Bronchial epithelial cell (primary cell): ENCODE measurements around the gene THUMPD2. TPM values are rescaled to one million over a fixed set of nuclear protein-coding genes. Genes with fewer than 3 reads are reported as not detected.
"Not testable (repeated sequence)": the region's sequence is repeated elsewhere in the genome, so short reads cannot be mapped to it uniquely, and the experiment has no call there.

Source experiments
- DNase-seq: peaks from one replicate; pipeline ENCODE4 v3.0.0-alpha.2; 2010; ENCODE audit warnings: low read depth
- FAIRE-seq: peaks from 2 replicates; lab custom pipeline; 2011; peaks lifted over from hg19 to GRCh38; lab: Jason Lieb, UNC
- H3K27me3 ChIP-seq: 2 replicates; pipeline ENCODE4 v1.5.1; 2011; ENCODE audit warnings: low read length; ENCODE audit not compliant: control insufficient read depth, insufficient read depth
- H3K36me3 ChIP-seq: 2 replicates; pipeline ENCODE4 v1.5.1; 2011; ENCODE audit warnings: low read length; ENCODE audit not compliant: control insufficient read depth, insufficient read depth
- H3K4me3 ChIP-seq: 2 replicates; pipeline ENCODE4 v1.5.1; 2011; ENCODE audit warnings: mild to moderate bottlenecking, low read depth, low read length, control low read depth
- total RNA-seq: library from RNA; depleted of rRNA; stranded (reverse); fragments of >200 nt; gene quantifications from 2 replicates; pipeline ENCODE4 v1.2.1, GENCODE V29; 2014
- TF ChIP-seq, protein P1 (sequence below): IDR thresholded peaks from 2 replicates; pipeline ENCODE4 v1.5.1; 2011; ENCODE audit warnings: mild to moderate bottlenecking, moderate library complexity, low read length, control low read depth, inconsistent platforms; ENCODE audit not compliant: insufficient read depth, severe bottlenecking

Gene THUMPD2
- total RNA-seq, 1 donor from 2014 or later, result 10.3 TPM

DNA sequence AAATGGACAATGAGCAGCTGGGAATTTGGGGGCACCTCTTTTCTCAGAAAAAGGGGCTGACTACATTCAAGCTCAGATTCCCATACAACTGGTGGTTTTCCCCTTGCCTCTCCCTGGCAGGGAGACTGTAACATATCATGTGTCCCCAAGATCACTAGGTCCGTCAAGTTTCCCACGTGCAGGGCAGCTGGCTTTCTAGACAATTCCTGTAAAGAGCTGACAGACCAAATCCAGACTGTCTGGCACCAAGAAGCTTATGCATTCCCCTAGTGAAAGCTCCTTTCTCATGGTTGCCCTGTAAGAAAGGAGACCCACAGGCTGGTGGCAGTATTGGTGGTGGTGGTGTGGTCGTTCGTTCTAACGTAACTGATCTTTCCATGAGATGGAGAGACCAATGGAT lies 48.8 kb downstream of the THUMPD2 start:
- TF ChIP-seq, protein P1, sequence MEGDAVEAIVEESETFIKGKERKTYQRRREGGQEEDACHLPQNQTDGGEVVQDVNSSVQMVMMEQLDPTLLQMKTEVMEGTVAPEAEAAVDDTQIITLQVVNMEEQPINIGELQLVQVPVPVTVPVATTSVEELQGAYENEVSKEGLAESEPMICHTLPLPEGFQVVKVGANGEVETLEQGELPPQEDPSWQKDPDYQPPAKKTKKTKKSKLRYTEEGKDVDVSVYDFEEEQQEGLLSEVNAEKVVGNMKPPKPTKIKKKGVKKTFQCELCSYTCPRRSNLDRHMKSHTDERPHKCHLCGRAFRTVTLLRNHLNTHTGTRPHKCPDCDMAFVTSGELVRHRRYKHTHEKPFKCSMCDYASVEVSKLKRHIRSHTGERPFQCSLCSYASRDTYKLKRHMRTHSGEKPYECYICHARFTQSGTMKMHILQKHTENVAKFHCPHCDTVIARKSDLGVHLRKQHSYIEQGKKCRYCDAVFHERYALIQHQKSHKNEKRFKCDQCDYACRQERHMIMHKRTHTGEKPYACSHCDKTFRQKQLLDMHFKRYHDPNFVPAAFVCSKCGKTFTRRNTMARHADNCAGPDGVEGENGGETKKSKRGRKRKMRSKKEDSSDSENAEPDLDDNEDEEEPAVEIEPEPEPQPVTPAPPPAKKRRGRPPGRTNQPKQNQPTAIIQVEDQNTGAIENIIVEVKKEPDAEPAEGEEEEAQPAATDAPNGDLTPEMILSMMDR, result no peak
- Histone ChIP-seq H3K36me3 (no peaks in the 10 kb centered on the region), H3K27me3 (no peaks in the 10 kb centered on the region), H3K4me3 (no peak overlapping the region)
- FAIRE-seq (no peak), DNase-seq (no peak)

DNA sequence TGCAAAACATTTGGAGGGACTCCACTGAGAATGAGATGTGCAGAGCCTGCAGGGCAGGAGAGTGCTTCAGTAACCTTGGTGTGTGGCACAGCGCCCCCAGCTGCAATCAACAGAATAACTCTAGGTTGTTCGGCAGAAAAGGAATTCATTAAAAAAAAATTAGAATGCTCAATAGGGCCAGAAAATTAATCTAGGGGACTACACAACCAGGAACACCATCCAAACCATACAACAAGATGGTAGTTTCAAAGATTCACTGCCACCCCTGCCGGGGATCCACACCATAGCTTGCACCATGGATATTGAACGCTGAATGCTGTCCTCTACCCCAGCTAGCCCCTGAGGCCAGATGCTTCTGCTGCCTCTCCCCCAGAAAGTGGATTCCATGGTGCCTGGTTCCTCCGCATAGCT lies 50.1 kb downstream of the THUMPD2 start:
- peak; percentile 18 for DNase-seq
- no peaks in the 10 kb centered on the region for H3K36me3 ChIP-seq
- H3K27me3 ChIP-seq, result no peaks in the 10 kb centered on the region
- FAIRE-seq, result no peak
- no peak overlapping the region for H3K4me3 ChIP-seq
- TF ChIP-seq, protein P1, result peak; percentile 74

DNA sequence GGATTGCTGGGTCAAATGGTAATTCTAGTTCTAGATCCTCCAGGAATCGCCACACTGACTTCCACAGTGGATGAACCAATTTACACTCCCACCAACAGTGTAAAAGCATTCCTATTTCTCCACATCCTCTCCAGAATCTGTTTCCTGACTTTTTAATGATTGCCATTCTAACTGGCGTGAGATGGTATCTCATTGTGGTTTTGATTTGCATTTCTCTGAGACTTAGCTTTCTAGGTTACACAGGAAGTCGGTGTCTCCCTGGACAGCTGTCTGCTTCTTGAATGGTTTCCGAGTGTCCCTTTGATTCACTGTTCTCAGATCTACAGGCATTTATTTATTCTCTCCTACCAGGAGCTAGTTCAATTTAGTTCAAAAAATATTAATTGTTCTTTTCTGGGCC lies 51.0 kb downstream of the THUMPD2 start:
- not testable (repeated sequence) for H3K36me3 ChIP-seq, DNase-seq, H3K4me3 ChIP-seq, FAIRE-seq, H3K27me3 ChIP-seq

DNA sequence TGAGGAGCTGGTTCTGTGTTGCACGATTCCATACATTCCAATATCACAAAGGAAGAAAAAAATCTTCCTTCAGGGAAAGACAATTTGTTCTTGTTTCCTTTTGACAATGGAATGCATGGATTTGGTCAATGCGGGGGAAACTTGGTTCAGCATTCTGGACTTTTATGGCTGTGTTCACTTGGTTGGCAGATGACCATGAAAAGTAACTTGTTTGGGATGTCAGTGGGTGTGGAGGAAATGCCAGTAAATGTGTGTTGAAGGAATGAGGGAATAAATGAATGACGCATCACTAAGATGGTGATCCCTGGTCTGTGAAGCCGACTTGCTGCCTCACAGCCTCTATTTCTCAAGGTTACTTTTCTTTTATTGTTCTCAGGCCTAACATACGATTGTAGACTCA lies 53.7 kb downstream of the THUMPD2 start:
- Histone ChIP-seq H3K4me3 (no peak overlapping the region), H3K27me3 (no peaks in the 10 kb centered on the region), H3K36me3 (no peaks in the 10 kb centered on the region)
- DNase-seq, result no peak
- FAIRE-seq, result no peak
- TF ChIP-seq, protein P1, result no peak

DNA sequence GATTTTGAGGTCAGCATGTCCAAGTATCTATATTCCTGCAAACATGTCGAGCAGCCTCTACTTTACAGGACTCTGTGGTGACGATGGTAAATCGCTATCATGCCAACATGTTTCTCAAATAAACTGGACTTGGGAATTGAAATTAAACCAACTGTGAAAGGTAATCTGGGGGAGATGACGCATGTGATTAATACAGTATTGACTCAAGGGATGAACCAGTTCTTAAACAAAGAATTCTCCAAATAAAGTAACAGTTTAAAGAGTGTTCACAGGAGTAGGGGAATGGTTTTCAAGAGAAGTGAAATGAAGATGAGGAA lies 54.3 kb downstream of the THUMPD2 start:
- Histone ChIP-seq H3K36me3 (no peaks in the 10 kb centered on the region), H3K4me3 (no peak overlapping the region), H3K27me3 (no peaks in the 10 kb centered on the region)
- DNase-seq, result peak; percentile 78
- TF ChIP-seq, protein P1, result no peak
- FAIRE-seq, result no peak

DNA sequence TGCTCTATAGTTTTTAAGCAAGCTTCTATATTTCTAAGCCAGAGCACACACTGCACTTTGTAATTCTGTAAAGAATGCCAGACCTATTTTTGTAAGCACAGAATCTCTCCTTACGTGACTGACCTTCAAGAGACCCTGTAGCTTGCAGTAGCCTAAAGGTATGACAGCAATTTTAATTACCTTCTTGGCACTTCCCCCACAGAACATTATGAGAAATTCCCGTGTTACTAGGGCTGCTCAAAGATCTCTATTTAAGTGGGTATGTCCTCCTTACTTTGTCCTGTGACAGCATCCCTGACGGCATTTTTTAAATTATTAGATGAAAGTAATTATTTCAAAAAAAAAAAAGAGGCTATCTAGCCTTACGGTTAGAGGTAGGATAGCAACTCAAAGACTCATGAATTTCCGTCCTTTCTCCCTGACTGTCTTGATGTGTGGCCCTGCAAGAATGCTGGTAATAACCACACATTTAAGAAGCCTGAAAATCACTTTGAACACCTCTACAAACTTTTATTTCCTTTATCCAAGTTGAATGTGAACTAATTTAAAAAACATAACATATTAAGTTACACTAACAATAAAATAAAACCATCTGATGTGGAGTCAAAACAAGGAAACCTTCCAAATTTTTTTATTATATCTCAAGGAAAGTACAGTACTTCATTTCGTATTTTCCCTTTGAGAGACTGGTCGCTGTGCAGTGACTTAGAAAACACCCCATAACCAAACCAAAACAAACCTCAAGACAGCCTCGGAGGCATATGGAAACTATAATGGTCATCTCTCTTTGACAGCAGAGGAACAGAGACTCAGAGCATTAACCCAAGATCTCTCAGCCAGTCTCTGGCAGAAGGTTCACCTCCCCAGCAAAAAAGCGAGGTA lies 54.9 kb downstream of the THUMPD2 start:
- H3K4me3 ChIP-seq, result no peak overlapping the region
- DNase-seq (no peak), FAIRE-seq (no peak)
- H3K27me3 ChIP-seq, result no peaks in the 10 kb centered on the region
- TF ChIP-seq, protein P1, result no peak
- no peaks in the 10 kb centered on the region for H3K36me3 ChIP-seq
